Osteoblast (primary cell): ENCODE data around the gene ACOX3. TPM values are rescaled to one million over a fixed set of nuclear protein-coding genes. Genes with fewer than 3 reads are reported as not detected.

Experiments
- DNase-seq: peaks from one replicate; pipeline ENCODE4 v3.0.0; 2011; ENCODE audit warnings: low spot score, mixed read lengths; ENCODE audit not compliant: insufficient read length; ENCODE audit errors: missing footprints
- H2AFZ ChIP-seq: 2 replicates; pipeline ENCODE4 v1.6.0; 2011; ENCODE audit warnings: mild to moderate bottlenecking, low read length
- H3K27ac ChIP-seq: 2 replicates; pipeline ENCODE4 v1.5.1; 2011; ENCODE audit warnings: mild to moderate bottlenecking, low read depth, low read length, moderate library complexity
- H3K27me3 ChIP-seq: 2 replicates; pipeline ENCODE4 v1.6.0; 2012; ENCODE audit warnings: mild to moderate bottlenecking, control low read depth, inconsistent platforms, low read length, moderate library complexity; ENCODE audit not compliant: insufficient read depth
- H3K36me3 ChIP-seq: 2 replicates; pipeline ENCODE4 v1.5.1; 2011; ENCODE audit warnings: mild to moderate bottlenecking, low read length, control low read depth, moderate library complexity; ENCODE audit not compliant: insufficient read depth
- H3K4me1 ChIP-seq: 2 replicates; pipeline ENCODE4 v1.5.1; 2011; ENCODE audit warnings: mild to moderate bottlenecking, low read length, control low read depth, moderate library complexity; ENCODE audit not compliant: insufficient read depth
- H3K4me2 ChIP-seq: 2 replicates; pipeline ENCODE4 v1.6.0; 2011; ENCODE audit warnings: mild to moderate bottlenecking, low read length; ENCODE audit not compliant: insufficient read depth
- H3K4me3 ChIP-seq: fragments of 200-600 bp; sonication (generic); 3 replicates; pipeline ENCODE4 v1.5.1; 2012; ENCODE audit warnings: mild to moderate bottlenecking, low read length, inconsistent platforms; ENCODE audit not compliant: insufficient read depth
- H3K79me2 ChIP-seq: 2 replicates; pipeline ENCODE4 v1.6.0; 2012; ENCODE audit warnings: mild to moderate bottlenecking, low read length, control low read depth, inconsistent platforms; ENCODE audit not compliant: insufficient read depth
- H3K9me3 ChIP-seq: 2 replicates; pipeline ENCODE4 v1.5.1; 2011; ENCODE audit warnings: low read depth, low read length, control low read depth
- H4K20me1 ChIP-seq: 2 replicates; pipeline ENCODE4 v1.6.0; 2012; ENCODE audit warnings: mild to moderate bottlenecking, low read length, control low read depth; ENCODE audit not compliant: insufficient read depth
- CTCF ChIP-seq: IDR thresholded peaks from 2 replicates; pipeline ENCODE4 v1.5.1; 2011; ENCODE audit warnings: mild to moderate bottlenecking, low read depth, low read length, moderate library complexity; ENCODE audit errors: extremely low read depth
- total RNA-seq: library from RNA; depleted of rRNA; stranded (reverse); fragments of >200 nt; gene quantifications from 2 replicates; pipeline ENCODE4 v1.2.3, GENCODE V29; 2012

The ACOX3 gene
- total RNA-seq, 1 donor: 24.2 TPM

GRCh38 chr4:8401665-8402064, 38.9 kb downstream of the ACOX3 start:
- H3K79me2 ChIP-seq: no peaks in the 10 kb centered on the region
- H2AFZ ChIP-seq: no peak overlapping the region
- TF ChIP-seq CTCF: no peak
- no peak overlapping the region for H3K4me2 ChIP-seq
- no peaks in the 10 kb centered on the region for H3K27me3 ChIP-seq
- H3K27ac ChIP-seq: no peak overlapping the region
- H3K4me3 ChIP-seq: no peak overlapping the region
- no peaks in the 10 kb centered on the region for H3K9me3 ChIP-seq
- peaks cover 15% of the 10 kb centered on the region for H4K20me1 ChIP-seq
- no peaks in the 10 kb centered on the region for H3K4me1 ChIP-seq
- DNase-seq: peak; percentile 52
- H3K36me3 ChIP-seq: peaks cover 32% of the 10 kb centered on the region

- Histone ChIP-seq H4K20me1 (peaks cover 15% of the 10 kb centered on the region), H2AFZ (no peak overlapping the region), H3K4me2 (no peak overlapping the region), H3K9me3 (no peaks in the 10 kb centered on the region), H3K27ac (no peak overlapping the region), H3K79me2 (no peaks in the 10 kb centered on the region), H3K4me1 (no peaks in the 10 kb centered on the region), H3K36me3 (peaks cover 26% of the 10 kb centered on the region), H3K27me3 (no peaks in the 10 kb centered on the region), H3K4me3 (no peak overlapping the region)
- no peak for TF ChIP-seq CTCF
- no peak for DNase-seq
These were observed 39.7 kb downstream of the ACOX3 start for GRCh38 chr4:8400632-8401325.

GRCh38 chr4:8399298-8399697, 41.2 kb downstream of the ACOX3 start:
- no peak overlapping the region for H3K27ac ChIP-seq
- H2AFZ ChIP-seq: no peak overlapping the region
- H3K4me2 ChIP-seq: no peak overlapping the region
- H3K4me3 ChIP-seq: no peak overlapping the region
- no peaks in the 10 kb centered on the region for H3K27me3 ChIP-seq
- no peaks in the 10 kb centered on the region for H3K9me3 ChIP-seq
- no peak for TF ChIP-seq CTCF
- no peaks in the 10 kb centered on the region for H3K79me2 ChIP-seq
- peaks cover 21% of the 10 kb centered on the region for H4K20me1 ChIP-seq
- H3K4me1 ChIP-seq: peaks cover 5% of the 10 kb centered on the region
- DNase-seq: peak; percentile 46
- H3K36me3 ChIP-seq: peaks cover 27% of the 10 kb centered on the region

- DNase-seq: no peak
- no peaks in the 10 kb centered on the region for H3K79me2 ChIP-seq
- no peak overlapping the region for H3K4me3 ChIP-seq
- no peaks in the 10 kb centered on the region for H3K27me3 ChIP-seq
- peaks cover 16% of the 10 kb centered on the region for H4K20me1 ChIP-seq
- peaks cover 29% of the 10 kb centered on the region for H3K36me3 ChIP-seq
- no peaks in the 10 kb centered on the region for H3K9me3 ChIP-seq
- H2AFZ ChIP-seq: no peak overlapping the region
- no peak overlapping the region for H3K4me2 ChIP-seq
- TF ChIP-seq CTCF: no peak
- H3K27ac ChIP-seq: no peak overlapping the region
- H3K4me1 ChIP-seq: peaks cover 14% of the 10 kb centered on the region
These were observed 42.2 kb downstream of the ACOX3 start for GRCh38 chr4:8398347-8398746.
